ENCODE results near the gene MUC21. TPM values are rescaled to one million over a fixed set of nuclear protein-coding genes. Genes with fewer than 3 reads are reported as not detected.

Gene MUC21
- total RNA-seq, 3 donors from 2014 or later = not detected

DNA sequence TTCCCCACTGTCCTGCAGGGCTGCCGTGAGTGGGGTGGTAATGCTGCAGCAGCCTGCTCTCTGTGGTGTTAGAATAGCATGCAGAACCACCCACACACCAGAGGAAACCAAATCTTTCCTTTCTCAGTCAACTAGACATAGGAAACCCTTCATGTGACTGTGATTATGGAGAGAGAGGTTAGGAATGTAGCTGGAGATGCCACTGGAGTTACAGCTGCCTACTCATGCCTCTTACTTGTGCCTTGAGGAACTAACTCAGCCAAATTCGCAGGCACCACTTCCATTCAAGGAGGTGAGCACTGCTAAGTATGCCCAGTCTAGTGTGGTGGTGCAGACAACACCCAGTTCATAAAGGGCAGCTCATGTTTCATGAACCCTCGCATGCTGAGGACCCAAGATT lies 54.2 kb downstream of the MUC21 start:
- H3K27me3 ChIP-seq = no peaks in the 10 kb centered on the region
- no peak overlapping the region for H3K4me3 ChIP-seq
- no peaks in the 10 kb centered on the region for H3K4me1 ChIP-seq
- intact Hi-C loops (cut with DNase I; ENCODE audit: low total_unique reads) = no loop called here
- TF ChIP-seq, protein P1, sequence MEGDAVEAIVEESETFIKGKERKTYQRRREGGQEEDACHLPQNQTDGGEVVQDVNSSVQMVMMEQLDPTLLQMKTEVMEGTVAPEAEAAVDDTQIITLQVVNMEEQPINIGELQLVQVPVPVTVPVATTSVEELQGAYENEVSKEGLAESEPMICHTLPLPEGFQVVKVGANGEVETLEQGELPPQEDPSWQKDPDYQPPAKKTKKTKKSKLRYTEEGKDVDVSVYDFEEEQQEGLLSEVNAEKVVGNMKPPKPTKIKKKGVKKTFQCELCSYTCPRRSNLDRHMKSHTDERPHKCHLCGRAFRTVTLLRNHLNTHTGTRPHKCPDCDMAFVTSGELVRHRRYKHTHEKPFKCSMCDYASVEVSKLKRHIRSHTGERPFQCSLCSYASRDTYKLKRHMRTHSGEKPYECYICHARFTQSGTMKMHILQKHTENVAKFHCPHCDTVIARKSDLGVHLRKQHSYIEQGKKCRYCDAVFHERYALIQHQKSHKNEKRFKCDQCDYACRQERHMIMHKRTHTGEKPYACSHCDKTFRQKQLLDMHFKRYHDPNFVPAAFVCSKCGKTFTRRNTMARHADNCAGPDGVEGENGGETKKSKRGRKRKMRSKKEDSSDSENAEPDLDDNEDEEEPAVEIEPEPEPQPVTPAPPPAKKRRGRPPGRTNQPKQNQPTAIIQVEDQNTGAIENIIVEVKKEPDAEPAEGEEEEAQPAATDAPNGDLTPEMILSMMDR (IDR thresholded peaks at IDR 0.05) = no peak
- no peak for TF ChIP-seq POLR2AphosphoS5 (IDR thresholded peaks at IDR 0.05)
- TF ChIP-seq POLR2A (IDR thresholded peaks at IDR 0.05) = no peak
- H3K9me3 ChIP-seq = no peaks in the 10 kb centered on the region
- no peak overlapping the region for H3K27ac ChIP-seq
- no peaks in the 10 kb centered on the region for H3K36me3 ChIP-seq
- no peak for DNase-seq (ENCODE audit: low spot score in 2 of 2)

DNA sequence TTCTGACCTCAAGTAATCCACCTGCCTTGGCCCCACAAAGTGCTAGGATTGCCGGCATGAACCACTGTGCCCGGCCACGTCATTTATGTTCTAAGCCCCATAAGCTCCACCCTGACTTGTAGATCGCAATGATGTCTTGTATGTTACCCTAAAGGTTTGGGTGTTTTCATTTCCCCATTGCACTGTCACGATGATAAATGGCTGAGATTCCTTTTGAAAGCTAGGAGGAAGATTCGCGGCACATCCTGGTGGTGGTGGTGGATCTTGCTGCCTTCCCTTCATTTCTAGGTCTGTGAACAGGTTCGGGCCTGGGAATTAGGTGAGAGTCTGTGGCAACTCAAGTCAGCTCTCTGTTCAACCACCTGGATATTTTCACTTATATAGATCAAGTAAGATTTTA lies 55.0 kb downstream of the MUC21 start:
- no peaks in the 10 kb centered on the region for H3K27me3 ChIP-seq
- H3K4me1 ChIP-seq = no peaks in the 10 kb centered on the region
- no peak for TF ChIP-seq POLR2AphosphoS5 (IDR thresholded peaks at IDR 0.05)
- TF ChIP-seq POLR2A (IDR thresholded peaks at IDR 0.05) = no peak
- TF ChIP-seq, protein P1 (IDR thresholded peaks at IDR 0.05) = no peak
- intact Hi-C loops (cut with DNase I; ENCODE audit: low total_unique reads) = no loop called here
- no peak overlapping the region for H3K27ac ChIP-seq
- no peaks in the 10 kb centered on the region for H3K9me3 ChIP-seq
- no peak for DNase-seq (ENCODE audit: low spot score in 2 of 2)
- H3K4me3 ChIP-seq = no peak overlapping the region
- no peaks in the 10 kb centered on the region for H3K36me3 ChIP-seq

Other genes starting within 250 kb of the MUC21 start
- gene FLOT1, start 241.0 kb upstream of the MUC21 start, total RNA-seq = 100 to 1,000 TPM in 2 of 3 donors, 10 to 100 TPM in 1; 80.5 to 171 (median 142) TPM
- gene IER3, start 239.2 kb upstream of the MUC21 start, total RNA-seq = 10 to 100 TPM in 2 of 3 donors, 1 to 10 TPM in 1; 7.7 to 64.1 (median 20.0) TPM
- 100 to 1,000 TPM in 1 of 3 donors, 10 to 100 TPM in 2; 18.1 to 149 (median 72.1) TPM for gene DDR1, start 99.2 kb upstream of the MUC21 start, total RNA-seq
- gene GTF2H4, start 75.5 kb upstream of the MUC21 start, total RNA-seq = 10 to 100 TPM; 10.4 to 13.4 (median 11.1) TPM
- gene VARS2, start 69.5 kb upstream of the MUC21 start, total RNA-seq = 10 to 100 TPM; 15.7 to 19.2 (median 16.8) TPM
- gene SFTA2, start 51.5 kb upstream of the MUC21 start, total RNA-seq = not detected
- not detected for gene MUCL3, start 42.7 kb upstream of the MUC21 start, total RNA-seq
- not detected for gene MUC22, start 26.8 kb downstream of the MUC21 start, total RNA-seq
- gene C6orf15, start 128.9 kb downstream of the MUC21 start, total RNA-seq = under 1 TPM in 1 of 3 donors, not detected in 2; 0.59 TPM
- 1 to 10 TPM in 2 of 3 donors, under 1 TPM in 1; 0.48 to 2.0 (median 1.9) TPM for gene PSORS1C1, start 131.1 kb downstream of the MUC21 start, total RNA-seq
- gene CDSN, start 136.7 kb downstream of the MUC21 start, total RNA-seq = under 1 TPM in 1 of 3 donors, not detected in 2; 0.59 TPM
- gene PSORS1C2, start 155.3 kb downstream of the MUC21 start, total RNA-seq = not detected
- gene CCHCR1, start 174.1 kb downstream of the MUC21 start, total RNA-seq = 10 to 100 TPM; 10.9 to 17.1 (median 17.0) TPM
- gene TCF19, start 174.9 kb downstream of the MUC21 start, total RNA-seq = 1 to 10 TPM; 2.3 to 8.5 (median 6.1) TPM
- gene POU5F1, start 187.0 kb downstream of the MUC21 start, total RNA-seq = 1 to 10 TPM in 1 of 3 donors, under 1 TPM in 2; 0.64 to 4.5 (median 0.98) TPM

Measured in breast epithelium (tissue), 4 donors.